ENCODE data around the gene TWIST2.

GRCh38 chr2:238925281-238925680, 77.4 kb downstream of the TWIST2 start:
- TF ChIP-seq, protein P1, sequence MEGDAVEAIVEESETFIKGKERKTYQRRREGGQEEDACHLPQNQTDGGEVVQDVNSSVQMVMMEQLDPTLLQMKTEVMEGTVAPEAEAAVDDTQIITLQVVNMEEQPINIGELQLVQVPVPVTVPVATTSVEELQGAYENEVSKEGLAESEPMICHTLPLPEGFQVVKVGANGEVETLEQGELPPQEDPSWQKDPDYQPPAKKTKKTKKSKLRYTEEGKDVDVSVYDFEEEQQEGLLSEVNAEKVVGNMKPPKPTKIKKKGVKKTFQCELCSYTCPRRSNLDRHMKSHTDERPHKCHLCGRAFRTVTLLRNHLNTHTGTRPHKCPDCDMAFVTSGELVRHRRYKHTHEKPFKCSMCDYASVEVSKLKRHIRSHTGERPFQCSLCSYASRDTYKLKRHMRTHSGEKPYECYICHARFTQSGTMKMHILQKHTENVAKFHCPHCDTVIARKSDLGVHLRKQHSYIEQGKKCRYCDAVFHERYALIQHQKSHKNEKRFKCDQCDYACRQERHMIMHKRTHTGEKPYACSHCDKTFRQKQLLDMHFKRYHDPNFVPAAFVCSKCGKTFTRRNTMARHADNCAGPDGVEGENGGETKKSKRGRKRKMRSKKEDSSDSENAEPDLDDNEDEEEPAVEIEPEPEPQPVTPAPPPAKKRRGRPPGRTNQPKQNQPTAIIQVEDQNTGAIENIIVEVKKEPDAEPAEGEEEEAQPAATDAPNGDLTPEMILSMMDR (IDR thresholded peaks at IDR 0.05 in 2 of 3, conservative IDR thresholded peaks at IDR 0.05 in 1 of 3; ENCODE audit: control insufficient read depth in 2 of 3, extremely low read depth in 1 of 3, insufficient read depth in 1 of 3, low read depth in 3 of 3, low read length in 3 of 3), result no peak
- TF ChIP-seq MEF2A (IDR thresholded peaks at IDR 0.05; ENCODE audit: insufficient read depth, low read depth, low read length) (no peak), EGR1 (IDR thresholded peaks at IDR 0.05; ENCODE audit: borderline replicate concordance in 1 of 2, low read depth in 2 of 2, low read length in 2 of 2) (no peak), SREBF2 (IDR thresholded peaks at IDR 0.05; ENCODE audit: low read length) (no peak), MXI1 (IDR thresholded peaks at IDR 0.05; ENCODE audit: low read depth, low read length) (no peak)
